CD1c-positive myeloid dendritic cell (primary cell): Measurements from ENCODE around the gene NAIP.
"Not testable (repeated sequence)": the region's sequence is repeated elsewhere in the genome, so short reads cannot be mapped to it uniquely, and the experiment has no call there.

Experiments used
- DNase-seq: peaks from one replicate; pipeline ENCODE4 v3.0.0-alpha.2; 2016; ENCODE audit errors: extremely low spot score

Gene NAIP

DNA sequence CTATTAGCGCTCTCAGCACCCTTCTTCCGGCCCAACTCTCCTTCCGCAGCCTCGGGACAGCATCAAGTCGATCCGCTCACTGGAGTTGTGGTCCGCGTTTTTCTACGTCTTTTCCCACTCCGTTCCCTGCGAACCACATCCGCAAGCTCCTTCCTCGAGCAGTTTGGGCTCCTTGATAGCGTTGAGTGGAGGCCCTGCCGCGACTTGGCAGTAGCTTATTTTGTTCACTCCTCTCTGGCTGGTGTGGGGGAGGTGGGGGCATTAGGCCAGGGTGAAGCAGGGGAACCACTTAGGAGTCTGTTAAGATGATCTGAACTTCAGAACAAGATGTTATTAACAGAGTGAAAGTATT is 100.0 kb downstream of the NAIP start:
- not testable (repeated sequence) for DNase-seq
